ENCODE data around the gene CEND1. TPM values are rescaled to one million over a fixed set of nuclear protein-coding genes. Genes with fewer than 3 reads are reported as not detected.

The CEND1 gene
- total RNA-seq, 1 donor from 2014 or later: 0.27 TPM

DNA sequence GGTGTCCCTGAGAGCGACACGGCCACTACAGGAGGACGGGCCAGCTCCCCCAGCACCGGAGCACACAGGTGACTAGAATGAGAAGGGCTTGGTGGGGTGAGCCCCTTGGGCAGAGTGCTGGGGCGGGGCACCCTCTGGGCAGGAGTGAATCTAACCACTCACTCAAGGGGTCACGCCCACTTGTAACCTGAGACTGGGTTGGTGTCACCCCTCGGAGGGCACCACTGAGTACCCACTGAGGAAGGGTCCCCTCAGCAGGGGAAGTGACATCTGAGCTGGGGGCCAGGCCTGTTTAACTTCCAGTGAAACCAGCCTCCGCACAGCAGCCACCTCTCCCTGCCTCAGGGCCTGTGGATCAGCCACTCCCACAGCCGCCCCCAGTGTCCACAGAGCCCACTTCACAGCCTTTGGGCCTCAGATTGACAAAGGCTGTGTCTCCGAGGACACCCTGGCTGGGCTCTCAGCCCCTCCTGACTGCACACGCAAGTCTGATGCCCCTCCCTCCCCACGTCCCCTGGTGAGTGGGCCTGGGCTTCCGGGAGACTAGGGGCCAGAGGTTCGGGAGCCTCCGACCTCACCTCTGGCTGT, 18.2 kb downstream of the CEND1 start:
- no peaks in the 10 kb centered on the region for H3K36me3 Mint-ChIP-seq (ENCODE audit: unreplicated experiment)

DNA sequence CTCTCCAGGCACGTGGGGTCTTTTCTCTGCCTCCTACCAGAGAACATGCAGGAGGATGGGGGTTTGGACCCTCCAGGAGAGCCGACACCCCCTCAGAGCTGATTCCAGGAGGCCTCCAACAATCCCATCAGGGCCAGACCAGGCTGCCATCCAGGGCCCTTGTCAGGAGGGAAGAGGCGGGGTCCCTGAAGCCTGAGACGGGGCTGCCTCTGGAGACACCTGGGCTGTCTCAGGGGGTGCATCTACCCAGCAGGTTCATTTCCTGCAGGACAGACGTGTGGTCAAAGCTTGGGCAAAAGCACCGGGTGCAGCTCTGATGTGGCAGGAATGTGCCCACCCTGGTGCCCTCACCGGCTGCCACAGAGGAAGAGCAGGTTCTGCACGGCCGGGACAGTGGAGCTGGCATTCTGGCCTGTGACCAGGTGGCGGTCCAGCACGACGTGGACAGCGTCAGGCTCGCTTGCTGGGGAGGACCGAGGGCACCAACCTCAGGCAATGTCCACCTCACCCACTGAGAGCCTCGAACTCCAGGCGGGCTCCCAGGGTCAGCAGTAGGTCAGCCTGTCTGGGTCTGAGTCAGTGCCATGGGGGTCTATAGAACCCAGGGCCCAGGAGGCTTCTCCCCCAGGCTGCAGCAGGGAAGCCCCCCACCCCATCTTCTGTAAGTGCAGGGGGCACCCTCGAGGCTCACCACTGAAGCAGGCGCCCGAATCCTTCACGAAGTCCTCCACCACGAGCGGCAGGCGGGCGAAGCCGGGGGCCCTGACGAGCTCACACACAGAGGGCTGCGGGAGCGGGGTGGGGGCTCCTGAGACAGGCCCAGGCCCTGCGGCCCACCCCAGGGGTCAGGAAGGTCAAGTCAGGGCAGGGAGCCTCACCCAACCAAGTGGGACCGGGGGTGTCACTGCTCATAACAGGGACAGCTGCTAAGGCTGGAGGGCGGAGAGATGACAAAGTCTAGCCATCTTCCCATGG, 19.0 kb downstream of the CEND1 start:
- H3K4me1 Mint-ChIP-seq (ENCODE audit: unreplicated experiment): peaks cover 18% of the 10 kb centered on the region
- TF ChIP-seq, protein P1, sequence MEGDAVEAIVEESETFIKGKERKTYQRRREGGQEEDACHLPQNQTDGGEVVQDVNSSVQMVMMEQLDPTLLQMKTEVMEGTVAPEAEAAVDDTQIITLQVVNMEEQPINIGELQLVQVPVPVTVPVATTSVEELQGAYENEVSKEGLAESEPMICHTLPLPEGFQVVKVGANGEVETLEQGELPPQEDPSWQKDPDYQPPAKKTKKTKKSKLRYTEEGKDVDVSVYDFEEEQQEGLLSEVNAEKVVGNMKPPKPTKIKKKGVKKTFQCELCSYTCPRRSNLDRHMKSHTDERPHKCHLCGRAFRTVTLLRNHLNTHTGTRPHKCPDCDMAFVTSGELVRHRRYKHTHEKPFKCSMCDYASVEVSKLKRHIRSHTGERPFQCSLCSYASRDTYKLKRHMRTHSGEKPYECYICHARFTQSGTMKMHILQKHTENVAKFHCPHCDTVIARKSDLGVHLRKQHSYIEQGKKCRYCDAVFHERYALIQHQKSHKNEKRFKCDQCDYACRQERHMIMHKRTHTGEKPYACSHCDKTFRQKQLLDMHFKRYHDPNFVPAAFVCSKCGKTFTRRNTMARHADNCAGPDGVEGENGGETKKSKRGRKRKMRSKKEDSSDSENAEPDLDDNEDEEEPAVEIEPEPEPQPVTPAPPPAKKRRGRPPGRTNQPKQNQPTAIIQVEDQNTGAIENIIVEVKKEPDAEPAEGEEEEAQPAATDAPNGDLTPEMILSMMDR (IDR thresholded peaks at IDR 0.05): no peak
- H3K4me3 Mint-ChIP-seq (ENCODE audit: unreplicated experiment): no peak overlapping the region
- DNase-seq (ENCODE audit: extremely low spot score, unreplicated experiment): no peak
- H3K27me3 Mint-ChIP-seq (ENCODE audit: unreplicated experiment): no peaks in the 10 kb centered on the region
- no peak overlapping the region for H3K27ac Mint-ChIP-seq (ENCODE audit: unreplicated experiment)
- H3K36me3 Mint-ChIP-seq (ENCODE audit: unreplicated experiment): no peaks in the 10 kb centered on the region
- H3K9me3 Mint-ChIP-seq (ENCODE audit: unreplicated experiment): no peaks in the 10 kb centered on the region

More for the DNA sequence above, 18.2 kb downstream of the CEND1 start:
- Mint-ChIP-seq H3K4me1 (ENCODE audit: unreplicated experiment) (peaks cover 23% of the 10 kb centered on the region), H3K9me3 (ENCODE audit: unreplicated experiment) (no peaks in the 10 kb centered on the region), H3K4me3 (ENCODE audit: unreplicated experiment) (no peak overlapping the region), H3K27ac (ENCODE audit: unreplicated experiment) (no peak overlapping the region), H3K27me3 (ENCODE audit: unreplicated experiment) (no peaks in the 10 kb centered on the region)
- TF ChIP-seq, protein P1 (IDR thresholded peaks at IDR 0.05): no peak
- no peak for DNase-seq (ENCODE audit: extremely low spot score, unreplicated experiment)

DNA sequence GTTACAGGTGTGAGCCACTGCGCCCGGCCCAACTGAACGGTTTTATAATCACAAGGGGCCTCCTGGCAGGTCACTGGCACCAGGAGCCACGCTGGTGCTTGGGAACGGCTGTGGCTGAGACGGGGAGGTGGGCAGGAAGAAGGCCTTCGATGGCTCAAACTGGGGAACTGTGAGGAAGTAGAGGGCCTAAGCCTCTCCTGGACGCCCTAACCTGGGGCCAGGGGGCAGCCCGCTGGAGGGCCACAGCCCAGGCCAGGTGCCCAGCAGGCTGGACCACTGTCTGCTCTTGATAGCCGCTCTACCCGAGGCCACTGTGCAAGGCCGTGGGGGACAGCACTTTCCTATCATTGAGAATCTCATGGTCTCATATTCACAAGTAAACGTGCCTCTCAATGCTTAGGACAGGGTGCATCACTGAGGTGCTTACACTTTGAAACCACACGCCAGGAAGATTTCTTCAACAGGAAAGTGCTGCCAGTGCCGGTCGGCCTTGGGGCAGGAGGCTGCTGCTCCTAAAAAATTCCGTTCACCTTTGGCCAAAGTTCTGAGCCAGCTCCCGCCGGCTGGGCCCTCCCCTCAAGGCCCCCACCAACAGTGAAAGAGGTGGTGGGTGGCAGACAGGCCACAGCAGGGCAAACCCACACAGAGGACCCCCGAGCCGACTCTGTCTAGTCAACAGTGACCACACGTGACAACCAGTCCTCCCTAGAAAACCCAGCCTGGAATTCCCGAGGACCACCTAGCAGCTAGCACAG, 19.8 kb downstream of the CEND1 start:
- no peaks in the 10 kb centered on the region for H3K27me3 Mint-ChIP-seq (ENCODE audit: unreplicated experiment)
- no peaks in the 10 kb centered on the region for H3K9me3 Mint-ChIP-seq (ENCODE audit: unreplicated experiment)
- H3K4me3 Mint-ChIP-seq (ENCODE audit: unreplicated experiment): no peak overlapping the region
- TF ChIP-seq, protein P1 (IDR thresholded peaks at IDR 0.05): no peak
- peaks cover 2% of the 10 kb centered on the region for H3K36me3 Mint-ChIP-seq (ENCODE audit: unreplicated experiment)
- no peak overlapping the region for H3K27ac Mint-ChIP-seq (ENCODE audit: unreplicated experiment)
- peaks cover 9% of the 10 kb centered on the region for H3K4me1 Mint-ChIP-seq (ENCODE audit: unreplicated experiment)
- no peak for DNase-seq (ENCODE audit: extremely low spot score, unreplicated experiment)

DNA sequence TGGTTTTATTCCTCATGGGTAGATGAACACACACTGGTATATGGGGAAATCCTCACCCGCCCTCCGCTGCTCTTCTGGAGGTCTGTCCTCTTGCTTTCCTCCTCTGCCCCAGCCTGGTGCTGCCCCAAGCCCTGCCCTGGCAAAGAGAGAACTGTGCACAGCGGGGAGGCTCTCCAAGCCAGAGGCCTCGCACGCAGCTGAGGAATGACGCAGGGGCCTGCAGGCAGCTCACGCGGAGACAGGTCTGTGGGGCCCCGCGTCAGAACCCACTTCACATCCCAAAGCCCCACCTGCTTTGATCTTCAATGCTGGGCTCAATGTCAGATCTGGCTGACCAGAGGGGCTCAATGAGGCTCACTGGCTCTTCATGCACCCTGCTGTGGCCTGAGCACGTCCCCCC, 22.7 kb downstream of the CEND1 start:
- Mint-ChIP-seq H3K9me3 (ENCODE audit: unreplicated experiment) (no peaks in the 10 kb centered on the region), H3K27me3 (ENCODE audit: unreplicated experiment) (no peaks in the 10 kb centered on the region), H3K4me1 (ENCODE audit: unreplicated experiment) (peaks cover 6% of the 10 kb centered on the region), H3K36me3 (ENCODE audit: unreplicated experiment) (peaks cover 7% of the 10 kb centered on the region), H3K27ac (ENCODE audit: unreplicated experiment) (peak overlapping the region; percentile 14), H3K4me3 (ENCODE audit: unreplicated experiment) (no peak overlapping the region)
- TF ChIP-seq, protein P1 (IDR thresholded peaks at IDR 0.05): no peak
- peak; percentile 85 for DNase-seq (ENCODE audit: extremely low spot score, unreplicated experiment)

DNA sequence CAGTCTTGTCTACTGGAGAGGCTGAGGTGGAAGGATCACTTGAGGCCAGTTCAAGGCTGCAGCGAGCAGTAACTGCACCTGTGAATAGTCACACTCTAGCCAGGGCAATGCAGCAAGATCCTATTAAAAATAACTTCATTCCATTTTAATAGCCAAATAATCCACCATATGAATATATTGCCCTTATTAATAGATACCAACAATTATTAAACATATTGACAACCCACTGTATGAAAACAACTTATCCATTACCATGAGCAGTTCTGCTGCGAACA, 23.0 kb downstream of the CEND1 start:
- Mint-ChIP-seq H3K36me3 (ENCODE audit: unreplicated experiment) (peaks cover 7% of the 10 kb centered on the region), H3K27ac (ENCODE audit: unreplicated experiment) (no peak overlapping the region), H3K4me1 (ENCODE audit: unreplicated experiment) (peaks cover 7% of the 10 kb centered on the region)

More for the DNA sequence above, 23.0 kb downstream of the CEND1 start:
- no peak for DNase-seq (ENCODE audit: extremely low spot score, unreplicated experiment)
- TF ChIP-seq, protein P1 (IDR thresholded peaks at IDR 0.05): no peak
- Mint-ChIP-seq H3K27me3 (ENCODE audit: unreplicated experiment) (no peaks in the 10 kb centered on the region), H3K4me3 (ENCODE audit: unreplicated experiment) (no peak overlapping the region), H3K9me3 (ENCODE audit: unreplicated experiment) (no peaks in the 10 kb centered on the region)
